GM12878 (cell line): ENCODE data around the gene GZMB. TPM values are rescaled to one million over a fixed set of nuclear protein-coding genes. Genes with fewer than 3 reads are reported as not detected.
A peak's percentile ranks its signal among the peaks of the same experiment; 100 is the strongest.

Experiments used
- ATAC-seq: fragments of 200-7000 bp; cut with Tn5 transposase; 3 replicates; pipeline ENCODE4 v1.9.1; 2020; ENCODE audit warnings: mild to moderate bottlenecking, moderate library complexity
- BruUV-seq: library from RNA; stranded (reverse); fragments of 400-500 nt; replicated peaks from 2 replicates; lab custom pipeline; 2021; lab: Mats Ljungman, UMichigan
- CTCF ChIA-PET: fragments of 300-600 bp; sonication (Branson Sonifier 250); formaldehyde crosslinking; extraction: SDS; loops from one replicate; lab custom pipeline; 2021; ENCODE audit warnings: inconsistent platforms; lab: Yijun Ruan, JAX
- POLR2A ChIA-PET: fragments of 350-600 bp; formaldehyde crosslinking; extraction: SDS; loops from one replicate; lab custom pipeline; 2021; ENCODE audit warnings: inconsistent platforms; lab: Charles Lee
- RAD21 ChIA-PET: fragments of 300-600 bp; sonication (Branson Sonifier 250); formaldehyde crosslinking; loops from one replicate; lab custom pipeline; 2023; ENCODE audit warnings: antibody characterized with exemption; ENCODE audit not compliant: unreplicated experiment; lab: Charles Lee
- SMC1A ChIA-PET: fragments of 300-600 bp; sonication (Branson Sonifier 250); formaldehyde crosslinking; loops from one replicate; lab custom pipeline; 2023; ENCODE audit not compliant: unreplicated experiment, uncharacterized antibody; lab: Charles Lee
- DNase-seq: peaks from one replicate; pipeline ENCODE4 v3.0.0-alpha.2; 2011; ENCODE audit warnings: low read depth, low spot score
- FAIRE-seq: peaks from 3 replicates; lab custom pipeline; 2011; peaks lifted over from hg19 to GRCh38; lab: Jason Lieb, UNC
- H2AFZ ChIP-seq: 2 replicates; pipeline ENCODE4 v1.6.0; 2011; ENCODE audit warnings: low read depth, low read length, control low read depth; ENCODE audit not compliant: control insufficient read depth
- H3K27ac ChIP-seq: 2 replicates; pipeline ENCODE4 v1.5.1; 2011; ENCODE audit warnings: control low read depth; ENCODE audit not compliant: control insufficient read depth, insufficient read depth
- H3K27me3 ChIP-seq, 2 experiments: replicated peaks in 1 of 2; 2 replicates each; pipeline versions ENCODE4 v1.6.0 to v1.6.1; 2011; ENCODE audit warnings: low read length in 1 of 2; ENCODE audit not compliant: control insufficient read depth in 2 of 2, insufficient read depth in 2 of 2
- H3K36me3 ChIP-seq, 2 experiments: 2 replicates each; pipeline ENCODE4 v1.5.1; 2011; ENCODE audit warnings: low read length in 1 of 2; ENCODE audit not compliant: control insufficient read depth in 2 of 2, insufficient read depth in 2 of 2
- H3K4me1 ChIP-seq: 2 replicates; pipeline ENCODE4 v1.6.1; 2011; ENCODE audit warnings: mild to moderate bottlenecking, low read length, moderate library complexity, mixed read lengths; ENCODE audit not compliant: control insufficient read depth, insufficient read depth
- H3K4me2 ChIP-seq: 2 replicates; pipeline ENCODE4 v1.6.0; 2011; ENCODE audit warnings: control low read depth; ENCODE audit not compliant: control insufficient read depth, insufficient read depth
- H3K4me3 ChIP-seq: fragments of 200-600 bp; sonication (generic); 2 replicates; pipeline ENCODE4 v1.5.1; 2016
- H3K79me2 ChIP-seq: 2 replicates; pipeline ENCODE4 v1.6.0; 2011; ENCODE audit warnings: low read length; ENCODE audit not compliant: control insufficient read depth, insufficient read depth
- H3K9ac ChIP-seq: 2 replicates; pipeline ENCODE4 v1.8.0; 2011; ENCODE audit warnings: low read length, control low read depth, mixed read lengths; ENCODE audit not compliant: control insufficient read depth, insufficient read depth
- H3K9me3 ChIP-seq: replicated peaks from 3 replicates; pipeline ENCODE4 v1.5.1; 2011; ENCODE audit warnings: mild to moderate bottlenecking, low read length; ENCODE audit not compliant: control insufficient read depth, insufficient read depth
- H4K20me1 ChIP-seq: 2 replicates; pipeline ENCODE4 v1.6.0; 2011; ENCODE audit not compliant: control insufficient read depth, insufficient read depth
- BMI1 ChIP-seq: fragments of 450-650 bp; IDR thresholded peaks from 2 replicates; pipeline ENCODE4 v1.6.1; 2016; ENCODE audit warnings: mild to moderate bottlenecking, moderate library complexity, borderline replicate concordance
- BRCA1 ChIP-seq: IDR thresholded peaks from 2 replicates; pipeline ENCODE4 v1.6.1; 2011; ENCODE audit warnings: low read depth, low read length, improper control_type of control experiment
- CHD4 ChIP-seq: fragments of 200-600 bp; sonication (generic); IDR thresholded peaks from 2 replicates; pipeline ENCODE4 v1.6.1; 2016; ENCODE audit warnings: mild to moderate bottlenecking
- ETV6 ChIP-seq, 2 experiments: fragments of 450-650 bp in 1 of 2; IDR thresholded peaks in 1 of 2; conservative IDR thresholded peaks in 1 of 2; 2 replicates each; pipeline ENCODE4 v1.6.1; 2014; ENCODE audit warnings: antibody characterized with exemption in 1 of 2, borderline replicate concordance in 1 of 2, low read depth in 1 of 2, mild to moderate bottlenecking in 1 of 2, moderate library complexity in 1 of 2
- HDAC2 ChIP-seq: fragments of 200-600 bp; sonication (generic); IDR thresholded peaks from 2 replicates; pipeline ENCODE4 v1.6.1; 2017
- JUNB ChIP-seq: IDR thresholded peaks from 2 replicates; pipeline ENCODE4 v1.6.1; 2016; ENCODE audit warnings: antibody characterized with exemption, mild to moderate bottlenecking
- MTA2 ChIP-seq: fragments of 450-650 bp; IDR thresholded peaks from 2 replicates; pipeline ENCODE4 v1.6.1; 2016; ENCODE audit warnings: low read depth, mild to moderate bottlenecking, moderate library complexity
- RFX5 ChIP-seq: IDR thresholded peaks from 2 replicates; pipeline ENCODE4 v1.6.1; 2011; ENCODE audit warnings: low read depth, low read length, improper control_type of control experiment
- RUNX3 ChIP-seq: IDR thresholded peaks from 2 replicates; pipeline ENCODE4 v1.6.1; 2012; ENCODE audit warnings: low read length, inconsistent platforms
- WGBS: methylation state at CpG from one replicate; pipeline ENCODE4 v1.1.6; 2016; ENCODE audit warnings: low lambda C conversion rate; ENCODE audit not compliant: insufficient replicate concordance, insufficient coverage; ENCODE audit errors: missing lambda C conversion rate; 5-methylcytosine and 5-hydroxymethylcytosine counted together
- in situ Hi-C: fragments of 300-500 bp; cut with MboI; formaldehyde crosslinking; loops from 9 replicates; pipeline ENCODE4 v1.14.3; 2018; ENCODE audit warnings: mixed read lengths
- intact Hi-C: fragments of 100-400 bp; cut with micrococcal nuclease; formaldehyde crosslinking; loops from one replicate; pipeline ENCODE4 v1.14.2; 2022; ENCODE audit not compliant: unreplicated experiment
- polyA plus RNA-seq, 11 experiments: library from polyadenylated mRNA; depleted of rRNA in 4 of 11; unstranded in 6 of 11; stranded (reverse) in 5 of 11; fragments of >200 nt; fragmentation: Nextera tagmentation in 4 of 11; fragmentation: Illumina TruSeq in 1 of 11; extraction: Ambion mirVana in 4 of 11; extraction: Trizol in 1 of 11; gene quantifications; 1 replicate in 1 of 11; 2 replicates in 10 of 11; pipeline versions ENCODE4 v1.2.1 to v1.2.3, GENCODE V29; 2011 to 2016; ENCODE audit warnings: inconsistent platforms in 2 of 11, missing spikeins in 2 of 11, low read depth in 1 of 11
- total RNA-seq, 4 experiments: library from RNA; depleted of rRNA in 3 of 4; stranded (reverse); fragments of >200 nt in 3 of 4; fragmentation: Illumina TruSeq in 1 of 4; extraction: Trizol in 1 of 4; gene quantifications; 2 replicates each; pipeline versions ENCODE4 v1.2.1 to v1.2.3, GENCODE V29; 2013 to 2021
- TF ChIP-seq, protein P1 (sequence below): fragments of 450-650 bp; IDR thresholded peaks from 2 replicates; pipeline ENCODE4 v1.6.1; 2016; ENCODE audit warnings: mild to moderate bottlenecking
- TF ChIP-seq, protein P2 (sequence below): IDR thresholded peaks from 2 replicates; pipeline ENCODE4 v1.6.1; 2011; ENCODE audit warnings: borderline replicate concordance, low read depth, mild to moderate bottlenecking, moderate library complexity, low read length; ENCODE audit not compliant: insufficient read depth, poor library complexity, severe bottlenecking
- TF ChIP-seq, protein P3 (sequence below): fragments of 450-650 bp; IDR thresholded peaks from 2 replicates; pipeline ENCODE4 v1.6.1; 2017; ENCODE audit warnings: mild to moderate bottlenecking, moderate library complexity

GZMB gene
- total and polyA plus RNA-seq, 10 of the 15 experiments (the other 5 are each of a cell fraction or from before 2014, with no cell fraction given), result 0.19 to 0.87 (median 0.38) TPM; not detected in 7

DNA sequence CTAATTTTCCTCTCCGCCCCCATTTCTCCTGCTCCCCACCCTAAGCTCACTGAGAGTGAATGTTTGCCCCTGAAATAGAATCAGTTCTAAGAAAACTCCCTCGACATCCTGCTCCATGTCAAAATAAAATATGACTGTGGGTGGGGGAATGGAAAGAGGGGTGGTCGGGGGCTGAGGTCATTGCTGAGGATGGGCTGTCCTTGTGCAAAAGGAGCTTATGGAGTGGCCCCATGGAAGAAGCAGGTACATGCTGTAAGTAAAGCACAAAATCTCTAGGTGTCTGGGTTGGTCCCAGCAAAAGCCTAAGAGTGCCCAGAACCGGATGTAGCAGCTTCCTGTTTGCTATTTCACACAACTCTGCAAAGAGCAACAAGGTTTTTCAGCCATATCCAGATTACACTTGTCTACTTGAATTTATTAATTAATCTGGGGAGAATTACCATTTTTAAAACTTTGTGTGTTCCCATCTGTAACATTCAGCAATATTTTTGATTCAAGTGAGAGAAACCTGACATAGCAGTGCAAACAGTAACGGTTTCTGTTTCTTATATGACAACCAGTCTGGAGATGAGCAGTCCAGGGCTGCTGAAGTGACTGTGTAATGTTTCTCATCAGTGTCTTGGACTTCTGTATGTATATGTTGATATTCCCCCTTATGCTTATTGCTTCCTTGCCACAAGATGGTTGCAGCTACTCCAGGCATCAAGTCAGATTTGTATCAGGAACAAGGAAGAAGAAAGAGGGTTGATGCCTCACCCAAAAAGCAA lies 40.4 kb upstream of the GZMB start:
- in situ Hi-C loops (no loop called here), intact Hi-C loops (no loop called here)
- no peaks in the 10 kb centered on the region for H3K36me3 ChIP-seq
- POLR2A ChIA-PET, result interaction anchor here (0.8 to 1.0 kb wide), 2 partner anchors 19 to 30 kb away, joined by 3 read pairs; no protein-coding TSS in a partner anchor
- WGBS, result 3% methylated on average over 5 of the region's 5 CpGs
- SMC1A ChIA-PET, result interaction anchor here (0.5 to 3.1 kb wide), 23 partner anchors 8 to 474 kb away, joined by 3 to 16 read pairs (median 4); partner anchors contain the start of gene GZMH
- H3K9ac ChIP-seq, result peak overlapping the region; percentile 81
- H4K20me1 ChIP-seq, result no peaks in the 10 kb centered on the region
- no TSS peak for BruUV-seq
- peak overlapping the region; percentile 99 for H3K27ac ChIP-seq
- no peaks in the 10 kb centered on the region for H3K9me3 ChIP-seq
- no peaks in the 10 kb centered on the region for H3K79me2 ChIP-seq
- ATAC-seq (peak; percentile 78), FAIRE-seq (peak; percentile 71), DNase-seq (no peak)
- peak overlapping the region; percentile 77 for H2AFZ ChIP-seq
- H3K4me3 ChIP-seq, result peak overlapping the region; percentile 75
- peak overlapping the region; percentile 95 for H3K4me2 ChIP-seq
- peaks cover 36% of the 10 kb centered on the region for H3K4me1 ChIP-seq
- no peaks in the 10 kb centered on the region for H3K27me3 ChIP-seq
- RAD21 ChIA-PET, result interaction anchor here (0.8 to 2.5 kb wide), 13 partner anchors 9 to 477 kb away, joined by 3 to 12 read pairs (median 4); no protein-coding TSS in a partner anchor
- CTCF ChIA-PET, result interaction anchor here (0.9 to 3.6 kb wide), 14 partner anchors 7 to 477 kb away, joined by 3 to 24 read pairs (median 5); no protein-coding TSS in a partner anchor
- TF ChIP-seq BMI1 (no peak), JUNB (peak; percentile 57), RUNX3 (peak; percentile 14; the same call in 1 of the 2 replicates), ETV6 (conservative IDR thresholded peaks at IDR 0.05 in 1 of 2, IDR thresholded peaks at IDR 0.05 in 1 of 2; ENCODE audit: borderline replicate concordance in 1 of 2, low read depth in 1 of 2) (peak in 1 of 2 experiments; percentile 62; a peak in 2 of 4 replicates), RFX5 (no peak), CHD4 (no peak), HDAC2 (no peak), BRCA1 (no peak), MTA2 (no peak)
- TF ChIP-seq, protein P1, sequence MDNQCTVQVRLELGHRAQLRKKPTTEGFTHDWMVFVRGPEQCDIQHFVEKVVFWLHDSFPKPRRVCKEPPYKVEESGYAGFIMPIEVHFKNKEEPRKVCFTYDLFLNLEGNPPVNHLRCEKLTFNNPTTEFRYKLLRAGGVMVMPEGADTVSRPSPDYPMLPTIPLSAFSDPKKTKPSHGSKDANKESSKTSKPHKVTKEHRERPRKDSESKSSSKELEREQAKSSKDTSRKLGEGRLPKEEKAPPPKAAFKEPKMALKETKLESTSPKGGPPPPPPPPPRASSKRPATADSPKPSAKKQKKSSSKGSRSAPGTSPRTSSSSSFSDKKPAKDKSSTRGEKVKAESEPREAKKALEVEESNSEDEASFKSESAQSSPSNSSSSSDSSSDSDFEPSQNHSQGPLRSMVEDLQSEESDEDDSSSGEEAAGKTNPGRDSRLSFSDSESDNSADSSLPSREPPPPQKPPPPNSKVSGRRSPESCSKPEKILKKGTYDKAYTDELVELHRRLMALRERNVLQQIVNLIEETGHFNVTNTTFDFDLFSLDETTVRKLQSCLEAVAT, result no peak
- TF ChIP-seq, protein P2, sequence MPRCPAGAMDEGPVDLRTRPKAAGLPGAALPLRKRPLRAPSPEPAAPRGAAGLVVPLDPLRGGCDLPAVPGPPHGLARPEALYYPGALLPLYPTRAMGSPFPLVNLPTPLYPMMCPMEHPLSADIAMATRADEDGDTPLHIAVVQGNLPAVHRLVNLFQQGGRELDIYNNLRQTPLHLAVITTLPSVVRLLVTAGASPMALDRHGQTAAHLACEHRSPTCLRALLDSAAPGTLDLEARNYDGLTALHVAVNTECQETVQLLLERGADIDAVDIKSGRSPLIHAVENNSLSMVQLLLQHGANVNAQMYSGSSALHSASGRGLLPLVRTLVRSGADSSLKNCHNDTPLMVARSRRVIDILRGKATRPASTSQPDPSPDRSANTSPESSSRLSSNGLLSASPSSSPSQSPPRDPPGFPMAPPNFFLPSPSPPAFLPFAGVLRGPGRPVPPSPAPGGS, result no peak
- TF ChIP-seq, protein P3, sequence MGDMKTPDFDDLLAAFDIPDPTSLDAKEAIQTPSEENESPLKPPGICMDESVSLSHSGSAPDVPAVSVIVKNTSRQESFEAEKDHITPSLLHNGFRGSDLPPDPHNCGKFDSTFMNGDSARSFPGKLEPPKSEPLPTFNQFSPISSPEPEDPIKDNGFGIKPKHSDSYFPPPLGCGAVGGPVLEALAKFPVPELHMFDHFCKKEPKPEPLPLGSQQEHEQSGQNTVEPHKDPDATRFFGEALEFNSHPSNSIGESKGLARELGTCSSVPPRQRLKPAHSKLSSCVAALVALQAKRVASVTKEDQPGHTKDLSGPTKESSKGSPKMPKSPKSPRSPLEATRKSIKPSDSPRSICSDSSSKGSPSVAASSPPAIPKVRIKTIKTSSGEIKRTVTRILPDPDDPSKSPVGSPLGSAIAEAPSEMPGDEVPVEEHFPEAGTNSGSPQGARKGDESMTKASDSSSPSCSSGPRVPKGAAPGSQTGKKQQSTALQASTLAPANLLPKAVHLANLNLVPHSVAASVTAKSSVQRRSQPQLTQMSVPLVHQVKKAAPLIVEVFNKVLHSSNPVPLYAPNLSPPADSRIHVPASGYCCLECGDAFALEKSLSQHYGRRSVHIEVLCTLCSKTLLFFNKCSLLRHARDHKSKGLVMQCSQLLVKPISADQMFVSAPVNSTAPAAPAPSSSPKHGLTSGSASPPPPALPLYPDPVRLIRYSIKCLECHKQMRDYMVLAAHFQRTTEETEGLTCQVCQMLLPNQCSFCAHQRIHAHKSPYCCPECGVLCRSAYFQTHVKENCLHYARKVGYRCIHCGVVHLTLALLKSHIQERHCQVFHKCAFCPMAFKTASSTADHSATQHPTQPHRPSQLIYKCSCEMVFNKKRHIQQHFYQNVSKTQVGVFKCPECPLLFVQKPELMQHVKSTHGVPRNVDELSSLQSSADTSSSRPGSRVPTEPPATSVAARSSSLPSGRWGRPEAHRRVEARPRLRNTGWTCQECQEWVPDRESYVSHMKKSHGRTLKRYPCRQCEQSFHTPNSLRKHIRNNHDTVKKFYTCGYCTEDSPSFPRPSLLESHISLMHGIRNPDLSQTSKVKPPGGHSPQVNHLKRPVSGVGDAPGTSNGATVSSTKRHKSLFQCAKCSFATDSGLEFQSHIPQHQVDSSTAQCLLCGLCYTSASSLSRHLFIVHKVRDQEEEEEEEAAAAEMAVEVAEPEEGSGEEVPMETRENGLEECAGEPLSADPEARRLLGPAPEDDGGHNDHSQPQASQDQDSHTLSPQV, result no peak
